Mucosa of descending colon (tissue), 3 donors: Measurements from ENCODE around the gene LAMA2. TPM values are rescaled to one million over a fixed set of nuclear protein-coding genes. Genes with fewer than 3 reads are reported as not detected.
A peak's percentile ranks its signal among the peaks of the same experiment; 100 is the strongest.

Experiments
- ATAC-seq: fragments of 200-7000 bp; cut with Tn5 transposase; one replicate; pipeline ENCODE4 v1.9.1; 2020; ENCODE audit warnings: mild to moderate bottlenecking, moderate library complexity
- DNase-seq, 3 donors: peaks; one replicate each; pipeline ENCODE4 v3.0.0-alpha.2; 2020
- H3K36me3 ChIP-seq: fragments of 200-600 bp; one replicate; pipeline ENCODE4 v1.8.0; 2021; ENCODE audit warnings: low read depth, mild to moderate bottlenecking
- H3K4me1 ChIP-seq: fragments of 200-600 bp; one replicate; pipeline ENCODE4 v1.8.0; 2021; ENCODE audit warnings: low read depth, mild to moderate bottlenecking
- H3K4me3 ChIP-seq: fragments of 200-600 bp; one replicate; pipeline ENCODE4 v1.8.0; 2021; ENCODE audit warnings: mild to moderate bottlenecking
- H3K9me3 ChIP-seq: fragments of 200-600 bp; one replicate; pipeline ENCODE4 v1.8.0; 2021; ENCODE audit warnings: mild to moderate bottlenecking
- CTCF ChIP-seq: fragments of 200-600 bp; IDR thresholded peaks from one replicate; pipeline ENCODE4 v1.8.0; 2022; ENCODE audit warnings: antibody characterized with exemption, mild to moderate bottlenecking
- intact Hi-C, 2 donors: fragments of 100-400 bp; cut with DNase I in 1 of 2; cut with micrococcal nuclease in 1 of 2; formaldehyde crosslinking; loops; one replicate each; pipeline versions ENCODE4 v1.11.0 to v1.11.1; 2022; cut with DNase I, micrococcal nuclease
- total RNA-seq, 3 donors: library from RNA; stranded (reverse); fragmentation: NEBNext Ultra II Directional in 2 of 3; extraction: Animal tissue kit (Norgen Biotek cat#: 25700) in 2 of 3; gene quantifications; one replicate each; pipeline versions ENCODE4 v1.2.1 to v1.2.4, GENCODE V29; 2021 to 2023
- donor health status: DM: no; HTN: no; CAD: no; lungs with moderate emphysema.
- donor health status: DM: no; HTN: no; CAD: no.
- donor health status: DM: no; HTN: yes; CAD: no.

LAMA2 gene
- total RNA-seq, 3 donors from 2014 or later: 3.6 to 29.4 (median 18.4) TPM

- intact Hi-C loops: no loop called here
- ATAC-seq: no peak
Observed at GRCh38 chr6:129136751-129137150, 253.8 kb downstream of the LAMA2 start.

GRCh38 chr6:129138739-129139405, 255.9 kb downstream of the LAMA2 start:
- DNase-seq: no peak
- no peak overlapping the region for H3K4me3 ChIP-seq
- H3K36me3 ChIP-seq: no peaks in the 10 kb centered on the region
- ATAC-seq: no peak
- intact Hi-C loops: no loop called here
- H3K9me3 ChIP-seq: no peaks in the 10 kb centered on the region
- H3K4me1 ChIP-seq: no peaks in the 10 kb centered on the region
- TF ChIP-seq CTCF: no peak

More at GRCh38 chr6:129136751-129137150, 253.8 kb downstream of the LAMA2 start:
- no peaks in the 10 kb centered on the region for H3K4me1 ChIP-seq
- no peak for TF ChIP-seq CTCF
- no peaks in the 10 kb centered on the region for H3K36me3 ChIP-seq
- H3K4me3 ChIP-seq: no peak overlapping the region
- no peaks in the 10 kb centered on the region for H3K9me3 ChIP-seq
- DNase-seq: no peak

GRCh38 chr6:129140526-129140925, 257.6 kb downstream of the LAMA2 start:
- peak in 1 of 3 donors; percentile 11 for DNase-seq
- Histone ChIP-seq H3K4me1 (no peaks in the 10 kb centered on the region), H3K4me3 (no peak overlapping the region), H3K36me3 (no peaks in the 10 kb centered on the region), H3K9me3 (no peaks in the 10 kb centered on the region)
- no peak for ATAC-seq
- intact Hi-C loops: no loop called here
- TF ChIP-seq CTCF: no peak

- Histone ChIP-seq H3K4me1 (no peaks in the 10 kb centered on the region), H3K9me3 (no peaks in the 10 kb centered on the region), H3K4me3 (no peak overlapping the region), H3K36me3 (no peaks in the 10 kb centered on the region)
- TF ChIP-seq CTCF: no peak
- no peak for ATAC-seq
- intact Hi-C loops: no loop called here
- no peak for DNase-seq
Observed at GRCh38 chr6:129141499-129141898, 258.6 kb downstream of the LAMA2 start.

- H3K4me1 ChIP-seq: no peaks in the 10 kb centered on the region
- no peaks in the 10 kb centered on the region for H3K36me3 ChIP-seq
- no peak for TF ChIP-seq CTCF
- H3K9me3 ChIP-seq: no peaks in the 10 kb centered on the region
- no peak for ATAC-seq
- no peak overlapping the region for H3K4me3 ChIP-seq
- no peak for DNase-seq
- intact Hi-C loops: no loop called here
Observed at GRCh38 chr6:129146902-129147301, 264.0 kb downstream of the LAMA2 start.

GRCh38 chr6:129150507-129150906, 267.6 kb downstream of the LAMA2 start:
- no peak for TF ChIP-seq CTCF
- Histone ChIP-seq H3K4me1 (no peaks in the 10 kb centered on the region), H3K4me3 (no peak overlapping the region), H3K9me3 (no peaks in the 10 kb centered on the region), H3K36me3 (no peaks in the 10 kb centered on the region)
- DNase-seq: no peak
- intact Hi-C loops: no loop called here
- ATAC-seq: no peak
